HG03571 (cell line): ENCODE results near the gene MT1B.
"Not testable (repeated sequence)": the region's sequence is repeated elsewhere in the genome, so short reads cannot be mapped to it uniquely, and the experiment has no call there.

Source experiments
- ATAC-seq: cut with Tn5 transposase; IDR thresholded peaks from one replicate; pipeline ENCODE4 v1.9.1; 2021; ENCODE audit not compliant: unreplicated experiment

MT1B gene

DNA sequence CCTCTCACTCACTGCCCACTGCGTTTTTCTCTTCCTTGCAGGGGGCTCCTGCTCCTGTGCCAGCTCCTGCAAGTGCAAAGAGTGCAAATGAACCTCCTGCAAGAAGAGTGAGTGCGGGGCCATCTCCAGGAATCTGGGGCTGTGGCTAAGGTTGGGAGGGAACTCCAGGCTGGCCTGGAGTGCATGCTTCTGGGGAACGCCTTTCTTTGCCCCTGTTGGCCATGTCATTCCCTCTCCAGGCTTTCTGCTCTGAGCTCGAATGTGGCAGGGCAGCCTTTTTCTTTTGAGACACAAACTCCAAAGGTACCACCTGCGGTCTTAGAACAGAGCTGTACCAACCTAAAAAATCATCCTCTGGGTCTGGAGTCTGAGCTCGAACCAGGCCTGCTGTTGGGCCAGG is 33.5 kb upstream of the MT1B start:
- no peak for ATAC-seq

DNA sequence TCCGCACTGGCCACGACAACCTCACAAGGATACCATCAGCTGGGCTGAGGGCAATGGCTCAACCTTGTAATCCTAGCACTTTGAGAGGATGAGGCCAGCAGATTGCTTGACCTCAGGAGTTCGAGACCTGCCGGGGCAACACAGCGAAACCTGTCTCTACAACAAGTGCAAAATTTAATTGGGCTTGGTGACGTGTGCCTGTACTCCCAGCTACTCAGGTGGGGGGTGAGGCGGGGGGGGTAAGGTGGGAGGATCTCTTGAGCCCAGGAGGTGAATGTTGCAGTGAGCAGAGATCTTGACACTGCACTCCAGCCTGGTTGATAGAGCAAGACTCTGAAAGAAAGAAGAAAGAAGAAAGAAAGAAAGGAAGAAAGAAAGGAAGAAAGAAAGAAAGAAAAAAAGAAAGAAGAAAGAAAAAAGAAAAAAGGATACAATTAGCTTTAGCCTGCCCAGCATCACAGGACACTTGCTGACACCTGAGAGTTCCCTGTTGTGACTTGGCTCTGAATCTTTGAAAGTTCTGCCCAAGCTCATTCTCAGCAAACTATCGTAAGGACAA is 31.3 kb upstream of the MT1B start:
- no peak for ATAC-seq

DNA sequence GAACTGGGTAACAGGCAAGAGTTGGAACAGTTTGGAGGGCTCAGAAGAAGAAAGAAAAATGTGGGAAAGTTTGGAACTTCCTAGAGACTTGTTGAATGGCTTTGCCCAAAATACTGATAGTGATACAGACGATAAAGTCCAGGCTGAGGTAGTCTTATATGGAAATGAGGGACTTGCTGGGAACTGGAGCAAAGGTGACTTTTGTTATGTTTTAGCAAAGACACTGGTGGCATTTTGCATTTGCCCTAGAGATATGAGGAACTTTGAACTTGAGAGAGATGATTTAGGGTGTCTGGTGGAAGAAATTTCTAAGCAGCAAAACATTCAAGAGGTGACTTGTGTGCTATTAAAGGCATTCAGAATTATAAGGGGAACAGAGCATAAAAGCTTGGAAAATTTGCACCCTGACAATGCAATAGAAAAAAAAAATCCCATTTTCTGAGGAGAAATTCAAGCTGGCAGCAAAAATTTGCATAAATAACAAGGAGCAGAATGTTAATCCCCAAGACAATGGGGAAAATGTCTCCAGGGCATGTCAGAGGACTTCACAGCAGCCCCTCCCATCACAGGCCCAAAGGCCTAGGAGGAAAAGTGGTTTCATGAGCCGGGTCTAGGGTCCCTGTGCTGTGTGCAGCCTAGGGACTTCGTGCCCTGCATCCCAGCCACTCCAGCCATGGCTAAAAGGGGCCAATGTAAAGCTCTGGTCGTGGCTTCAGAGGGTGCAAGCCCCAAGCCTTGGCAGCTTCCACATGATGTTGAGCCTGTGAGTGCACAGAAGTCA is 29.8 kb upstream of the MT1B start:
- not testable (repeated sequence) for ATAC-seq

DNA sequence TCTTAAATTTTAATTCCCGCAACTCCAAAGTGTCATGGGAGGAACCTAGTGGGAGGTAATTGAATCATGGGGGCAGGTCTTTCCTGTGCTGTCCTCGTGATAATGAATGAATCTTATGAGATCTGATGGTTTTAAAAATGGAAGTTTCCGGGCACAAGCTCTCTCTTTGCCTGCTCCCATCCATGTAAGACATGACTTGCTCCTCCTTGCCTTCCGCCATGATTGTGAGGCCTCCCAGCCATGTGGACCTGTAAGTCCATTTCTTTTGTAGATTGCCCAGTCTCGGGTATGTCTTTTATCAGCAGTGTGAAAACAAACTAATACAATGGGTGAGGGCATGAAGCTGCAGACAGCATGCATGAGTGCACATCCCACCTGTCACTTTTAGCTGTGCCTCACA is 28.5 kb upstream of the MT1B start:
- ATAC-seq = not testable (repeated sequence)

DNA sequence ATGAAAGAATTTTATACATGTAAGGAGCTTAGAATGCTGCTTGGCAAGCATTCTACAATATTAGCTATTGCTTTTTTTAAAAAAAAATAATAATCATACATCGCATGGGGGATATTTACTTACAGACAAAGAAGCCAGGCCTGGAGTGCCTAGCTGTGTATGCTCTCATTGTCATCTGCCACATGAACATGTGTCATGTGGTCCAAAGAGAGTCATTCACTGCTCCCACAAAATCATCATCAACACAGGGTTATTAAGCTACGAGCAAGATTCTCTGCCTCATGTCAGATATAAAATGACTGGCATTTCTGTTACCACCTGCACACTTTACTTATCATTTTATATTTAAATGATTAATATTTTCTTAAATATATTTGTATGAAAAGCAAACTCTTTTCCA is 28.0 kb upstream of the MT1B start:
- no peak for ATAC-seq

- no peak for ATAC-seq
Measured at GRCh38 chr16:56625140-56625942, 26.3 kb upstream of the MT1B start, which contains the start of gene MT1E. MT1E (plus strand) TSS chr16:56625781; CDS start chr16:56625852, 71 bp downstream.

- no peak for ATAC-seq
Measured at GRCh38 chr16:56625943-56626654, 25.6 kb upstream of the MT1B start.

DNA sequence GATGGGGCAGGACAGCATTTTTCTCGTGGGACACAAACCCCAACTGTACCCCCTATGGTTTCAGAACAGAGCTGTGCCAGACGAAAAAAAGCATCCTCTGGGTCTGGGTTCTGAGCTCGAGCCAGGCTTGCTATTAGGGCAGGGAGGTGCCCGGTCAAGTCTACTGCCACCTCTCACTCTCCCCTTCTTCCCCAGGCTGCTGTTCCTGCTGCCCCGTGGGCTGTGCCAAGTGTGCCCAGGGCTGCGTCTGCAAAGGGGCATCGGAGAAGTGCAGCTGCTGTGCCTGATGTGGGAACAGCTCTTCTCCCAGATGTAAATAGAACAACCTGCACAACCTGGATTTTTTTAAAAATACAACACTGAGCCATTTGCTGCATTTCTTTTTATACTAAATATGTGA is 25.0 kb upstream of the MT1B start:
- ATAC-seq = no peak

GRCh38 chr16:56628486-56629350 is 23.0 kb upstream of the MT1B start:
- ATAC-seq = no peak

DNA sequence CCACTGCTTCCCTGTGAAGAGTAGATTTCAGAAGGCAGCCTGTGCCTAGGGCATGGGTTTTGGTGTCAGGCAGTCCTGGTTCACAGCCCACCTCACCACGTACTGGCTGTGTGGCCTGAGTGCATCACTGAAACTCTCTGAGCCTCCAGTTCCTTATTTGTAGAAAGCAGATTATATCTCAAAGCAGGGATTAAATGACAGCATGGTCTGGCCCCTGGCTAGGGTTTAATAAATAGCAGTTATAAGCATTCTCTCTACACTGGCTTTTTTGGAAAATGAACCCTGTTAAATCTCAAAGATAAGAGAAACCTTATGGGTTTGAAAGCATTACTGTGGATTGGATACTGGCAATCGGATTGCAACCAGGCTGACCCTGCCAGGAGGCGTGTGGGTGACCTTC is 22.2 kb upstream of the MT1B start:
- no peak for ATAC-seq

GRCh38 chr16:56630134-56630533 is 21.6 kb upstream of the MT1B start:
- peak; percentile 83 for ATAC-seq

DNA sequence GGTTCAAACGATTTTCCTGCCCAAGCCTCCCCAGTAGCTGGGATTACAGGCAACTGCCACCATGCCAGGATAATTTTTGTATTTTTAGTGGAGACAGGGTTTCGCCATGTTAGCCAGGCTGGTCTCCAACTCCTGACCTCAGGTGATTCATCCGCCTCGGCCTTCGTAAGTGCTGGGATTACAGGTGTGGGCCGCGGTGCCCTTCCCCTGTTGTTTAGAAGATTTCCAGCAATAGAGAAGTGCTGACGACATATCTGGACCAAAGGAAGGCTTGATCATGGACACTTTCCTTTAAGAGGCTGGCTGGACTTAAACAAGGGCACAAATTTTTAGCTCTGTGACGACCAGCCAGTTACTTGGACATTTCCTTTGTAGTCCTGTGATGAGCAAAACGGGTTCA is 20.5 kb upstream of the MT1B start:
- no peak for ATAC-seq

- ATAC-seq = no peak
Measured at GRCh38 chr16:56631832-56632155, 19.9 kb upstream of the MT1B start.

DNA sequence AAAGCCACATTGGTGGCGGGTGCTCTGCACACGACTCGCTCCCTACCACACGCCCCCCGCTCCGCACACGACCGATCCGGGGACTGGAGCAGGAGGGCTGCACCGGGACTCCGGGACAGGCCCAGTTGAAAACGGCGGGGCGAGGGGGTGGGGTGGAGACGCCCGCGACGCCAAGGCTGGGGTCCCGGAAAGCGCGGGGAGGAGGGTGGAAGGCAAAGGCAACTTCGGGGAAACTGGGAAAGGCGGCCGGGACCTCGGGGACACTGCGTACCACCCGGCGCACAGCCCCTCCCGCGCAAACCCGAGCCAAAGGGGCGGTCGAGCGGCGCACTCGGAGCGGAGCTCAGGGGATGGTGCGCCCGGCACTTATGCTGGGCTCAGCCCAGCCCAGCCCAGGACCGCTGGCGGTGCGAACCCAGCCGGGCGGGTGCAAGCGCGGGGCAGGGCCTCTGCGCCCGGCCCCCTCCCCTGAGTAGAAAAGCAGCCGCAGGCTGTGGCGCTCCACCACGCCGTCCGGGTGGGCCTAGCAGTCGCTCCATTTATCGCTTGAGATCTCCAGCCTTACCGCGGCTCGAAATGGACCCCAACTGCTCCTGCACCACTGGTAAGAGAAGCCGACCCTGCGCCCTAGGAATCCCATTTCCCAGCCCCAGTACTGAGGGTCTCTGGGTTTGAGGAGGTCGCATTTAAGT is 19.4 kb upstream of the MT1B start, which contains the start of gene MT1M:
Gene MT1M (plus strand): TSS at position 504 of the 692 bp plus-strand sequence. CDS start 73 bp downstream, at position 577.
- ATAC-seq = no peak

DNA sequence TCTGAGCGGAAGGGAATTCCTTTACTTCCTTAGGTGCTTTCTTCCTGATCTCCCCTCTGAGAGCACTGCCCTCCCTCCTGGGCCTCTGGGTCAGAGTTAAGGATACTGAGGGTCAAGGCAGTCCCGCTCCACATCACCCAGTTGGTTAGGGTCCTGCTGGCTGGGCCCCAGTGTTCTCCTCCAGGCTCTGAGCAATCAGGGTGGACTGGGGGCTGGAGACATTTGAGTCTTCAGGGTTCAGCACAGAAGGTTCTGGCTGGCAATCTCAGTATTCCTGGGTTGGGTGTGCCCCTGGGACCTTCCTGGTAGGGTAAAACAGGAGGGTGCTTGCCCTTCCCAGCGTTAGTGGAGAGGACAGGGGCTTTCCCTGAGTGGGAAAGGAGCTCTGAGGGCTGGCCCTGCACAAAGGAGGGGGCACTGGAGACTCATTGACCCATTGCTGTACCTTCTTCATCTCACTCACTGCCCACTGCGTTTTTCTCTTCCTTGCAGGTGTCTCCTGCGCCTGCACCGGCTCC is 18.8 kb upstream of the MT1B start:
- ATAC-seq = no peak

DNA sequence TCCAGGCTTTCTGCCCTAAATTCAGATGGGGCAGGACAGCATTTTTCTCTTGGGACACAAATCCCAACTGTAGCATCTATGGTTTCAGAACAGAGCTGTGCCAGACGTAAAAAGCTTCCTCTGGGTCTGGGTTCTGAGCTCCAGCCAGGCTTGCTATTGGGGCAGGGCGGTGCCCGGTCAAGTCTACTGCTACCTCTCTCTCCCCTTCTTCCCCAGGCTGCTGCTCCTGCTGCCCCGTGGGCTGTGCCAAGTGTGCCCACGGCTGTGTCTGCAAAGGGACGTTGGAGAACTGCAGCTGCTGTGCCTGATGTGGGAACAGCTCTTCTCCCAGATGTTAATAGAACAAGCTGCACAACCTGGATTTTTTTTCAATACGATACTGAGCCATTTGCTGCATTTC is 18.2 kb upstream of the MT1B start:
- ATAC-seq = no peak

DNA sequence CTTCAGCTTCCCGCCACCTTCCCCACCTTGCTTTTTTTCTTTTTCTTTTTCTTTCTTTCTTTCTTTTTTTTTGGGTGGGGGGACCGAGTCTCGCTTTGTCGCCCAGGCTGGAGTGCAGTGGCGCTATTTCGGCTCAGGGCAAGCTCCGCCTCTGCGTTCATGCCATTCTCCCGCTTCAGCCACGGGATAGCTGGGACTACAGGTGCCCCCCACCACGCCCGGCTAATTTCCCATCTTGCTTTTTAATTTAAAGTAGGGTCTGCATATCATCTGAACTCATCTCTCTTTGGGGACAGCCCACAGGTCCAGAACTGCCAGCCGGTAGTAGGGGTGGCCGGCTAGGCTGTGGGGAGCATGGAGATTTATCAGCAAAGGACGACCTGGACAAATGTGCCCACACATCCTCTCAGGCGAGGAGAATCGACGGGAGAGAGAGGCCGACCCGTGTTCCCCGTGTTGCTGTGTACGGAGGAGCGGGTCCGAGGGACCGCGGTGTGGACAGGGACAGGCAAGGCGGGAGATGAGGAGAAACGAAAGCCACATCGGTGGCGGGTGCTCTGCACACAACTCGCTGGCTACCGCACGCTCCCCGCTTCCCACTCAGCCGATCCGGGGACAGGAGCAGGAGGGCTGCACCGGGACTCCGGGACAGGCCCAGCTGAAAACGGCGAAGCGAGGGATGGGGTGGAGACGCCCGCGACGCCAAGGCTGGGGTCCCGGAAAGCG is 16.8 kb upstream of the MT1B start:
- ATAC-seq = no peak

DNA sequence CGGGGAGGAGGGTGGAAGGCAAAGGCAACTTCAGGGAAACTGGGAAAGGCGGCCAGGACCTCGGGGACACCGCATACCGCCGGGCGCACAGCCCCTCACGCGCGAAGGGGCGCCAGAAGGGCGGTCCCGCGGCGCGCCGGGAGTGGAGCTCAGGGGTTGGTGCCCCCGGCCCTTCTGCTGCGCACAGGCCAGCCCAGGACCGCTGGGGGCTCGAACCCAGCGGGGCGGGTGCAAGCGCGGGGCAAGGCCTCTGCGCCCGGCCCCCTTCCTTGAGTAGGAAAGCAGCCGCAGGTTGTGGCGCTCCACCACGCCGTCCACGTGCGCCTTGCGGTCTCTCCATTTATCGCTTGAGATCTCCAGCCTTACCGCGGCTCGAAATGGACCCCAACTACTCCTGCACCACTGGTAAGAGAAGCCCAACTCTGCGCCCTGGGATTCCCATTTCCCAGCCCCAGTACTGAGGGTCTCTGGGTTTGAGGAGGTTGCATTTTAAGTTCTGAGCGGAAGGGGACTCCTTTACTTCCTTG is 16.2 kb upstream of the MT1B start:
- no peak for ATAC-seq
